Activated B cell treated with CpG ODN at 0.5 μM for 24 hours (primary cell): ENCODE data around the gene COL23A1. TPM values are rescaled to one million over a fixed set of nuclear protein-coding genes. Genes with fewer than 3 reads are reported as not detected.

ENCODE experiments used
- ATAC-seq: fragments of 200-7000 bp; cut with Tn5 transposase; one replicate; pipeline ENCODE4 v1.10.0; 2021; ENCODE audit warnings: low read depth, mild to moderate bottlenecking, moderate library complexity
- CTCF ChIA-PET: fragments of 350-600 bp; sonication (Branson Sonifier 250); formaldehyde crosslinking; loops from one replicate; lab custom pipeline; 2021; ENCODE audit warnings: antibody characterized with exemption; lab: Charles Lee
- POLR2A ChIA-PET: fragments of 350-600 bp; sonication (Branson Sonifier 250); formaldehyde crosslinking; loops from one replicate; lab custom pipeline; 2021; ENCODE audit warnings: antibody characterized with exemption; lab: Charles Lee
- DNase-seq: peaks from one replicate; pipeline ENCODE4 v3.0.0; 2022
- H3K27ac Mint-ChIP-seq: one replicate; pipeline ENCODE4 v1.8.0; 2020; ENCODE audit warnings: mixed read lengths
- H3K27me3 Mint-ChIP-seq: one replicate; pipeline ENCODE4 v1.8.0; 2021; ENCODE audit warnings: mixed read lengths
- H3K36me3 Mint-ChIP-seq: one replicate; pipeline ENCODE4 v1.8.0; 2021; ENCODE audit warnings: low read depth, mixed read lengths
- H3K4me1 Mint-ChIP-seq: one replicate; pipeline ENCODE4 v1.8.0; 2021; ENCODE audit warnings: mixed read lengths
- H3K4me3 Mint-ChIP-seq: one replicate; pipeline ENCODE4 v1.8.0; 2020; ENCODE audit warnings: mild to moderate bottlenecking, mixed read lengths
- H3K9me3 Mint-ChIP-seq: one replicate; pipeline ENCODE4 v1.8.0; 2020; ENCODE audit warnings: mixed read lengths
- intact Hi-C: fragments of 100-400 bp; cut with micrococcal nuclease; formaldehyde crosslinking; loops from one replicate; pipeline ENCODE4 v1.15.1; 2024
- total RNA-seq: library from RNA; stranded (reverse); gene quantifications from 2 replicates; pipeline ENCODE4 v1.2.3, GENCODE V29; 2022
- TF ChIP-seq, protein P1 (sequence below): fragments of 200-600 bp; IDR thresholded peaks from one replicate; pipeline ENCODE4 v1.8.0; 2022; ENCODE audit warnings: antibody characterized with exemption, mild to moderate bottlenecking

Gene COL23A1
- total RNA-seq, 1 donor from 2014 or later = not detected

DNA sequence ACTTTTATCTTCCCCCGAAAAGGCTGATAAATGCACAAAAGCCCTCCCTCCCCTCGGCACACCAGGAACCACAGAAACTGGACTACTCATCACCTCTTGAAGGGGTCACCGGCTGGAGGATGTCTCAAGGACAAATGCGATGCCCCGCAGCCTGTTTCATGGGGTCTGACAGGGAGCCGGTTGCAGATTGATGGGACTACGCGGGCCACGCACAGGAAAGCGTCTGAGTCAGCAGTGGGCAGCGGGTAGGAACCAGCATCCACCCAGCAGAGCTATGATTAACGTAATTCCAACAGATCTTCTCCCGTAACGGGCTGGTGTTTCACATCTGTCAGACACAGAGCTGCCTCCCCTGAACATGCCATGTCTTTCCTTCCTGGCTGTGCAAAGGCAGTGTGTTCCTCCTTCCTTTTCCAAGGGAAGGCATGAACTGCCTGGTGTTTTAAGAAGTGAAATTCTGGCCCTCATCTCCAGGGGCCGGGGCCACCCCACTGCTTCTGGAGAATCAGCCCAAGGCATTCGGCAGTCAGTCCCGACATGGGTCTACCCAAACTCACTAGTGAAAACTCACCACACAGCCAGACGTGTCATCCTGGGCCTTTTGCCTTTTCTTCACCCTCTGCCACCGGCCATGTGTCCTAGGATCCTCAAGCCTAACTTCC is 213.1 kb downstream of the COL23A1 start:
- Mint-ChIP-seq H3K27me3 (peaks cover 9% of the 10 kb centered on the region), H3K4me3 (no peak overlapping the region), H3K9me3 (no peaks in the 10 kb centered on the region), H3K36me3 (no peaks in the 10 kb centered on the region), H3K27ac (no peak overlapping the region), H3K4me1 (no peaks in the 10 kb centered on the region)
- POLR2A ChIA-PET = no interaction called here
- TF ChIP-seq, protein P1, sequence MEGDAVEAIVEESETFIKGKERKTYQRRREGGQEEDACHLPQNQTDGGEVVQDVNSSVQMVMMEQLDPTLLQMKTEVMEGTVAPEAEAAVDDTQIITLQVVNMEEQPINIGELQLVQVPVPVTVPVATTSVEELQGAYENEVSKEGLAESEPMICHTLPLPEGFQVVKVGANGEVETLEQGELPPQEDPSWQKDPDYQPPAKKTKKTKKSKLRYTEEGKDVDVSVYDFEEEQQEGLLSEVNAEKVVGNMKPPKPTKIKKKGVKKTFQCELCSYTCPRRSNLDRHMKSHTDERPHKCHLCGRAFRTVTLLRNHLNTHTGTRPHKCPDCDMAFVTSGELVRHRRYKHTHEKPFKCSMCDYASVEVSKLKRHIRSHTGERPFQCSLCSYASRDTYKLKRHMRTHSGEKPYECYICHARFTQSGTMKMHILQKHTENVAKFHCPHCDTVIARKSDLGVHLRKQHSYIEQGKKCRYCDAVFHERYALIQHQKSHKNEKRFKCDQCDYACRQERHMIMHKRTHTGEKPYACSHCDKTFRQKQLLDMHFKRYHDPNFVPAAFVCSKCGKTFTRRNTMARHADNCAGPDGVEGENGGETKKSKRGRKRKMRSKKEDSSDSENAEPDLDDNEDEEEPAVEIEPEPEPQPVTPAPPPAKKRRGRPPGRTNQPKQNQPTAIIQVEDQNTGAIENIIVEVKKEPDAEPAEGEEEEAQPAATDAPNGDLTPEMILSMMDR = no peak
- no peak for ATAC-seq
- CTCF ChIA-PET = no interaction called here
- intact Hi-C loops = no loop called here
- DNase-seq = no peak

DNA sequence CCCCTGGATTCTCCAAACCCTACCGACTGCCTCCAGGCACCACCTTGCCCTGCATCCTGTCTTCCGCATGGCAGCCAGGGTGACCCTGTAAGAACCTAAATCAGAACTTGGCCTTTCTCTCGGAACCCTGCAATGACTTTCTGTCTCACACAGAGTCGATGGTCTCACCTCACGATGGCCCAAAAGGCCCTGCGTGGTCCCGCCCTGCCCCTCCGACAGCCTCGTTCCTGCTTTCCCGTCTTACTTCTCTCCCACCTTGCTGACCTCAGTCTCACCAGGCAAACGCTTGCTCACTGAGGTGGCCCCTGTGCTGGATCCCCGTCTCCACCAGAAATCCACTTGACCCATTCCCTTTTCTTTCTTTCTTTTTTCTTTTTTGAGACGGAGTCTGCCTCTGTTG is 214.8 kb downstream of the COL23A1 start:
- ChIA-PET POLR2A (no interaction called here), CTCF (no interaction called here)
- Mint-ChIP-seq H3K36me3 (no peaks in the 10 kb centered on the region), H3K4me1 (no peaks in the 10 kb centered on the region), H3K4me3 (no peak overlapping the region), H3K27ac (no peak overlapping the region), H3K9me3 (no peaks in the 10 kb centered on the region), H3K27me3 (peaks cover 8% of the 10 kb centered on the region)
- intact Hi-C loops = no loop called here
- DNase-seq (no peak), ATAC-seq (no peak)
- TF ChIP-seq, protein P1 = no peak

- Mint-ChIP-seq H3K36me3 (no peaks in the 10 kb centered on the region), H3K9me3 (peaks cover 5% of the 10 kb centered on the region), H3K27ac (no peak overlapping the region), H3K4me1 (no peaks in the 10 kb centered on the region), H3K4me3 (no peak overlapping the region), H3K27me3 (peaks cover 8% of the 10 kb centered on the region)
- ChIA-PET POLR2A (no interaction called here), CTCF (no interaction called here)
- intact Hi-C loops = no loop called here
- no peak for DNase-seq
- ATAC-seq = no peak
- TF ChIP-seq, protein P1 = no peak
Observed at GRCh38 chr5:178373711-178374110, 216.5 kb downstream of the COL23A1 start.

DNA sequence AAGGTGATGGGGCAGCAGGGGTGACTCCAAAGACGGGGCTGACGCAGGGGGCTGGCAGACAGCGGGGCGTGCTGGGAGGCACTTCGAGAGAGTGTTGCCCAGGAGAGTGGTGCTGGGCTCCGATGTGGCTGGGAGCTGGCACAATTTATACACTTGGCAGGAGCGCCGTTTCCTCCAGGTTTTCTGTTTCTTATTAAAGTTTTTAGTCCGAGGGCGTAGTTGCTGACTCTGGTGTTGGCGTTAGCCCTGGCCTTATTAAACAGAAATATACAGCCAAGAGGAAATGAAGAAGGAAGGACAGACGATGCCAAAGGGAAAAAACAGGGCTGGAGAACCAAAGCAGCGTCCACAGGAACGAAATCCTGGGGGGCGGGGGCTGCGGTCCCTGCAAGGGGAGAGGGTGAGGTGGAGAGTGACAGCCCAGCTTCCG is 218.0 kb downstream of the COL23A1 start:
- Mint-ChIP-seq H3K4me1 (no peaks in the 10 kb centered on the region), H3K27ac (no peak overlapping the region), H3K9me3 (peaks cover 5% of the 10 kb centered on the region), H3K4me3 (no peak overlapping the region), H3K27me3 (peaks cover 8% of the 10 kb centered on the region), H3K36me3 (no peaks in the 10 kb centered on the region)
- CTCF ChIA-PET = no interaction called here
- TF ChIP-seq, protein P1 = no peak
- POLR2A ChIA-PET = no interaction called here
- DNase-seq = no peak
- intact Hi-C loops = no loop called here
- no peak for ATAC-seq

- no peaks in the 10 kb centered on the region for H3K4me1 Mint-ChIP-seq
- DNase-seq = no peak
- peaks cover 5% of the 10 kb centered on the region for H3K9me3 Mint-ChIP-seq
- H3K27ac Mint-ChIP-seq = no peak overlapping the region
- intact Hi-C loops = no loop called here
- ATAC-seq = no peak
- ChIA-PET CTCF (no interaction called here), POLR2A (no interaction called here)
- H3K36me3 Mint-ChIP-seq = no peaks in the 10 kb centered on the region
- no peak overlapping the region for H3K4me3 Mint-ChIP-seq
- H3K27me3 Mint-ChIP-seq = peaks cover 8% of the 10 kb centered on the region
- TF ChIP-seq, protein P1 = no peak
Observed at GRCh38 chr5:178371362-178372111, 218.7 kb downstream of the COL23A1 start.
